Lower lobe of right lung (tissue), 2 donors: ENCODE data around the gene ITSN1. TPM values are rescaled to one million over a fixed set of nuclear protein-coding genes. Genes with fewer than 3 reads are reported as not detected.

Source experiments
- ATAC-seq, 2 donors: fragments of 200-7000 bp; cut with Tn5 transposase; one replicate each; pipeline ENCODE4 v1.9.1; 2020 to 2022; ENCODE audit warnings: mild to moderate bottlenecking in 2 of 2, moderate library complexity in 2 of 2
- DNase-seq: peaks from one replicate; pipeline ENCODE4 v3.0.0-alpha.2; 2020
- H3K27ac ChIP-seq: fragments of 200-600 bp; one replicate; pipeline ENCODE4 v1.8.0; 2022
- H3K27me3 ChIP-seq: fragments of 200-600 bp; one replicate; pipeline ENCODE4 v1.8.0; 2022; ENCODE audit warnings: low read depth
- H3K36me3 ChIP-seq: fragments of 200-600 bp; one replicate; pipeline ENCODE4 v1.8.0; 2022; ENCODE audit warnings: mild to moderate bottlenecking
- H3K4me1 ChIP-seq: fragments of 200-600 bp; one replicate; pipeline ENCODE4 v1.8.0; 2022
- H3K4me3 ChIP-seq: fragments of 200-600 bp; one replicate; pipeline ENCODE4 v1.8.0; 2022; ENCODE audit warnings: mild to moderate bottlenecking
- H3K9me3 ChIP-seq: fragments of 200-600 bp; one replicate; pipeline ENCODE4 v1.8.0; 2022
- intact Hi-C: fragments of 100-400 bp; cut with DNase I; formaldehyde crosslinking; loops from one replicate; pipeline ENCODE4 v1.11.0; 2022
- total RNA-seq: library from RNA; stranded (reverse); fragmentation: NEBNext Ultra II Directional; extraction: Animal tissue kit (Norgen Biotek cat#: 25700); gene quantifications from one replicate; pipeline ENCODE4 v1.2.1, GENCODE V29; 2021
- TF ChIP-seq, protein P1 (sequence below): fragments of 200-600 bp; IDR thresholded peaks from one replicate; pipeline ENCODE4 v1.8.0; 2022; ENCODE audit warnings: antibody characterized with exemption, mild to moderate bottlenecking
- donor health status: DM: no; HTN: yes; CAD: no; lungs with severe emphysema.

Gene ITSN1
- total RNA-seq, 1 donor from 2014 or later: 31.4 TPM

DNA sequence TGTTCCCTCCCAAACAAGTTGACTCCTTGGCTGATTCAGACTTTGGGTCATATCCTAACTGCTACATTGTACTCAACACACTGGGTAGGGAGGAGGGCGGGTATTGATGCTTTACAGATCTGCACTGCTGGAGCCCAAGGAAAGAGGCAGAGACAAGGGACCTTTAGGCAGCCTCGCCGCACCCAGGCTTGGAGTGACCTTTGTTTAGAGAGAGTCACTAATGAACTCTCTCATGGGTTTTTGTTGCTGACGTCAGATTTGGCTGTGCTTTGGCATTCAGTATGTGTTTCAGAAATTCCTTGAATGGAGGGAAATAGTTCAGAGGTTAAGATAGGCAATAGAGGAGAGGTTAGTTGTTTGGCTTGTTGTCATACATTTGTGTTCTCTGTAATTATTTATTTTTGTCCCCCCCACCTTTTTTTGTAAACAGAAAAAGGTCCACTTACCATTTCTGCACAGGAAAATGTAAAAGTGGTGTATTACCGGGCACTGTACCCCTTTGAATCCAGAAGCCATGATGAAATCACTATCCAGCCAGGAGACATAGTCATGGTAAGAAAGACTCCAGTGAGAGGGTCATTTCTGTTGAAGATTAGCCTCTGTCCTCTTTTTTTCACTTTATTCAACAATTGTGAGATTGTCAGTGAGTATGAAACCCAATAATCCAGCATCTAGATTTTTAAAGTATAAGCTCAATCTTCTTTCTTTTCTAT, 157.2 kb downstream of the ITSN1 start:
- intact Hi-C loops: no loop called here
- no peak for DNase-seq
- H3K27ac ChIP-seq: no peak overlapping the region

DNA sequence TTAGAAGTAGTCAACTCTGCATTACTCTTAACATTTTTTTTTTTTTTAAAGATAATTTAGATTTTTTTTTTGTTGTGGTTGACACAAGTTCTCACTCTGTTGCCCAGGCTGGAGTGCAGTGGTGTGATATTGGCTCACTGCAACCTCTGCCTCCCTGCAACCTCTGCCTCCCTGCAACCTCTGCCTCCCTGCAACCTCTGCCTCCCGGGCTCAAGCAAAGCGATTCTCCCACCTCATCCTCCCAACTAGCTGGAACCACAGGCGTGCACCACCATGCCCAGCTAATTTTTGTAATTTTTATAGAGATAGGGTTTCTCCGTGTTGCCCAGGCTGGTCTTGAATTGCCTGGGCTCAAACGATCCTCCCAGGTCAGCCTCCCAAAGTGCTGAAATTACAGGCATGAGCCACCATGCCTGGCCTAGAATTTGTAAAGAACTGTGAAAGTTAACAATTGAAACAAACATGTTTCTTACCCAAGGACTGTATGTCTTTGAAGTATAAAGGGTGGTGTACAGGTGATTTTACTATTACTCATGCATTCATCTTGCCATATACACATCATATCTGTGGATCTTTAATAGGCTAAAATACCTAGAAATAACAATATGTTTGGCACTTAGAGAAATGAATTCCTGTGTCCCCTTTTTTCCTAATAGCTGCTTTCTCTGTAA, 158.6 kb downstream of the ITSN1 start:
- Histone ChIP-seq H3K9me3 (no peaks in the 10 kb centered on the region), H3K27me3 (no peaks in the 10 kb centered on the region), H3K27ac (no peak overlapping the region), H3K36me3 (peaks cover 7% of the 10 kb centered on the region), H3K4me3 (no peak overlapping the region), H3K4me1 (no peaks in the 10 kb centered on the region)
- intact Hi-C loops: no loop called here
- ATAC-seq (no peak), DNase-seq (no peak)
- TF ChIP-seq, protein P1, sequence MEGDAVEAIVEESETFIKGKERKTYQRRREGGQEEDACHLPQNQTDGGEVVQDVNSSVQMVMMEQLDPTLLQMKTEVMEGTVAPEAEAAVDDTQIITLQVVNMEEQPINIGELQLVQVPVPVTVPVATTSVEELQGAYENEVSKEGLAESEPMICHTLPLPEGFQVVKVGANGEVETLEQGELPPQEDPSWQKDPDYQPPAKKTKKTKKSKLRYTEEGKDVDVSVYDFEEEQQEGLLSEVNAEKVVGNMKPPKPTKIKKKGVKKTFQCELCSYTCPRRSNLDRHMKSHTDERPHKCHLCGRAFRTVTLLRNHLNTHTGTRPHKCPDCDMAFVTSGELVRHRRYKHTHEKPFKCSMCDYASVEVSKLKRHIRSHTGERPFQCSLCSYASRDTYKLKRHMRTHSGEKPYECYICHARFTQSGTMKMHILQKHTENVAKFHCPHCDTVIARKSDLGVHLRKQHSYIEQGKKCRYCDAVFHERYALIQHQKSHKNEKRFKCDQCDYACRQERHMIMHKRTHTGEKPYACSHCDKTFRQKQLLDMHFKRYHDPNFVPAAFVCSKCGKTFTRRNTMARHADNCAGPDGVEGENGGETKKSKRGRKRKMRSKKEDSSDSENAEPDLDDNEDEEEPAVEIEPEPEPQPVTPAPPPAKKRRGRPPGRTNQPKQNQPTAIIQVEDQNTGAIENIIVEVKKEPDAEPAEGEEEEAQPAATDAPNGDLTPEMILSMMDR: no peak

More for the DNA sequence above, 157.2 kb downstream of the ITSN1 start:
- Histone ChIP-seq H3K4me1 (no peaks in the 10 kb centered on the region), H3K27me3 (no peaks in the 10 kb centered on the region), H3K9me3 (no peaks in the 10 kb centered on the region), H3K36me3 (peaks cover 9% of the 10 kb centered on the region), H3K4me3 (no peak overlapping the region)
- ATAC-seq: peak in 1 of 2 donors; percentile 34
- TF ChIP-seq, protein P1: no peak

GRCh38 chr21:33801424-33802405, 159.4 kb downstream of the ITSN1 start:
- no peaks in the 10 kb centered on the region for H3K4me1 ChIP-seq
- peaks cover 7% of the 10 kb centered on the region for H3K36me3 ChIP-seq
- ATAC-seq (peak; percentile 45 to 49), DNase-seq (no peak)
- no peaks in the 10 kb centered on the region for H3K9me3 ChIP-seq
- no peak overlapping the region for H3K27ac ChIP-seq
- intact Hi-C loops: no loop called here
- H3K27me3 ChIP-seq: no peaks in the 10 kb centered on the region
- TF ChIP-seq, protein P1: no peak
- no peak overlapping the region for H3K4me3 ChIP-seq

- intact Hi-C loops: no loop called here
- TF ChIP-seq, protein P1: no peak
- DNase-seq (no peak), ATAC-seq (no peak)
- Histone ChIP-seq H3K27ac (no peak overlapping the region), H3K27me3 (no peaks in the 10 kb centered on the region), H3K36me3 (peaks cover 7% of the 10 kb centered on the region), H3K4me3 (no peak overlapping the region), H3K9me3 (no peaks in the 10 kb centered on the region), H3K4me1 (no peaks in the 10 kb centered on the region)
Measured at GRCh38 chr21:33802481-33802880, 160.2 kb downstream of the ITSN1 start.

DNA sequence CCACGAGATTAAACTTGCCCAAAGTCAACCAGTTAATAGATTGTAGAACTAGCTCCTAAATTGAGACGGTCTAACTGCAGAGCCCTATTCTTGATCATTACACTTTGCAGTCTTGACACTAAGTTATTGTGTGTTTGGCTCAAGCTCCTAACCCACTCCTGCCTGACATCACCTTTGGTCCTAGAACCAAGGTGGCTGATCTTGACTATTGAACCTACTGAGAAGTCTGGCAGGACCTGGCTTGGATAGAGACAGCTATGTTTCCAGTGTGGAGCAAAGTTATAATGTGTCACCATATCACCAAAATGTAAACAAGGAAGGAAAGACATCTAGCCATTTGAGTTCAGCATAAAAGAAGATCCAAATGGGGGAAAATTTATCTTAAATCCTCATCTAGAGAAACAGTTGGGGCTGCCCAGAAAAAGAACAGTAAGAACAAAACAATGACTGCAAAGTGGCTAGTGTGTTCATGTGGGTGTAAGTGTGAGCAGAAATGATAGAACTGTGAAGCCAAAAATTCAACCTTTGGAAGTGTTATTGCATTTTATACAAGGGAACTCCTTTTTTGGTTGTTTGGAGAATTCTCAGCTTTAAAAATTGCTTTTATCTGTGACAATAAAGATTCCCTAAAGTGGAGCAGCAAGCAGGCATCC, 166.5 kb downstream of the ITSN1 start:
- intact Hi-C loops: no loop called here
- H3K9me3 ChIP-seq: no peaks in the 10 kb centered on the region

More for the DNA sequence above, 166.5 kb downstream of the ITSN1 start:
- Histone ChIP-seq H3K4me3 (no peak overlapping the region), H3K27ac (no peak overlapping the region), H3K4me1 (peaks cover 22% of the 10 kb centered on the region), H3K36me3 (peaks cover under 1% of the 10 kb centered on the region), H3K27me3 (no peaks in the 10 kb centered on the region)
- TF ChIP-seq, protein P1: no peak
- no peak for ATAC-seq
- DNase-seq: no peak
